GM21825 (cell line): ENCODE data around the gene KCNH2.
"Not testable (repeated sequence)": the region's sequence is repeated elsewhere in the genome, so short reads cannot be mapped to it uniquely, and the experiment has no call there.

ENCODE experiments used
- ATAC-seq: cut with Tn5 transposase; IDR thresholded peaks from one replicate; pipeline ENCODE4 v1.9.1; 2021; ENCODE audit warnings: mild to moderate bottlenecking, moderate library complexity; ENCODE audit not compliant: unreplicated experiment

KCNH2 gene

GRCh38 chr7:150911590-150912267, 66.4 kb downstream of the KCNH2 start:
- no peak for ATAC-seq

- no peak for ATAC-seq
Measured at GRCh38 chr7:150910996-150911422, 67.1 kb downstream of the KCNH2 start.

- not testable (repeated sequence) for ATAC-seq
Measured at GRCh38 chr7:150910305-150910995, 67.7 kb downstream of the KCNH2 start.

- no peak for ATAC-seq
Measured at GRCh38 chr7:150909200-150909995, 68.7 kb downstream of the KCNH2 start.

GRCh38 chr7:150908173-150908572, 69.9 kb downstream of the KCNH2 start:
- no peak for ATAC-seq

- ATAC-seq = no peak
Measured at GRCh38 chr7:150904011-150904909, 73.9 kb downstream of the KCNH2 start.

GRCh38 chr7:150903606-150904005, 74.5 kb downstream of the KCNH2 start:
- no peak for ATAC-seq

GRCh38 chr7:150902078-150903033, 75.8 kb downstream of the KCNH2 start:
- ATAC-seq = no peak

- no peak for ATAC-seq
Measured at GRCh38 chr7:150901160-150902035, 76.7 kb downstream of the KCNH2 start.

- ATAC-seq = no peak
Measured at GRCh38 chr7:150900675-150901074, 77.4 kb downstream of the KCNH2 start.

- peak; percentile 61 for ATAC-seq
Measured at GRCh38 chr7:150898475-150899011, 79.6 kb downstream of the KCNH2 start.

GRCh38 chr7:150897502-150898474, 80.3 kb downstream of the KCNH2 start:
- peak; percentile 66 for ATAC-seq

- no peak for ATAC-seq
Measured at GRCh38 chr7:150896562-150897209, 81.4 kb downstream of the KCNH2 start.

- ATAC-seq = no peak
Measured at GRCh38 chr7:150895809-150896208, 82.3 kb downstream of the KCNH2 start.
